Uterus (tissue), 2 donors: ENCODE measurements around the gene CDKL1.

ENCODE experiments used
- CTCF ChIP-seq, 4 experiments: fragments of 200-600 bp in 2 of 4; fragments of 450-650 bp in 2 of 4; sonication (generic) in 2 of 4; IDR thresholded peaks; one replicate each; pipeline ENCODE4 v1.5.1; 2016 to 2019; ENCODE audit warnings: antibody characterized with exemption in 4 of 4, mild to moderate bottlenecking in 2 of 4, moderate library complexity in 1 of 4
- POLR2A ChIP-seq, 2 donors: fragments of 450-650 bp; IDR thresholded peaks; one replicate each; pipeline ENCODE4 v1.6.1; 2016; ENCODE audit warnings: antibody characterized with exemption in 2 of 2, mild to moderate bottlenecking in 1 of 2, moderate library complexity in 1 of 2

- no peak for TF ChIP-seq CTCF (IDR thresholded peaks at IDR 0.05)
- TF ChIP-seq POLR2A (IDR thresholded peaks at IDR 0.05) = no peak
These were observed 49.2 kb downstream of the CDKL1 start for GRCh38 chr14:50347521-50347920.
